HG03159 (cell line): ENCODE data around the gene TBX21.

Experiments used
- ATAC-seq: cut with Tn5 transposase; IDR thresholded peaks from one replicate; pipeline ENCODE4 v1.9.1; 2021; ENCODE audit warnings: mild to moderate bottlenecking, moderate library complexity; ENCODE audit not compliant: unreplicated experiment

TBX21 gene

DNA sequence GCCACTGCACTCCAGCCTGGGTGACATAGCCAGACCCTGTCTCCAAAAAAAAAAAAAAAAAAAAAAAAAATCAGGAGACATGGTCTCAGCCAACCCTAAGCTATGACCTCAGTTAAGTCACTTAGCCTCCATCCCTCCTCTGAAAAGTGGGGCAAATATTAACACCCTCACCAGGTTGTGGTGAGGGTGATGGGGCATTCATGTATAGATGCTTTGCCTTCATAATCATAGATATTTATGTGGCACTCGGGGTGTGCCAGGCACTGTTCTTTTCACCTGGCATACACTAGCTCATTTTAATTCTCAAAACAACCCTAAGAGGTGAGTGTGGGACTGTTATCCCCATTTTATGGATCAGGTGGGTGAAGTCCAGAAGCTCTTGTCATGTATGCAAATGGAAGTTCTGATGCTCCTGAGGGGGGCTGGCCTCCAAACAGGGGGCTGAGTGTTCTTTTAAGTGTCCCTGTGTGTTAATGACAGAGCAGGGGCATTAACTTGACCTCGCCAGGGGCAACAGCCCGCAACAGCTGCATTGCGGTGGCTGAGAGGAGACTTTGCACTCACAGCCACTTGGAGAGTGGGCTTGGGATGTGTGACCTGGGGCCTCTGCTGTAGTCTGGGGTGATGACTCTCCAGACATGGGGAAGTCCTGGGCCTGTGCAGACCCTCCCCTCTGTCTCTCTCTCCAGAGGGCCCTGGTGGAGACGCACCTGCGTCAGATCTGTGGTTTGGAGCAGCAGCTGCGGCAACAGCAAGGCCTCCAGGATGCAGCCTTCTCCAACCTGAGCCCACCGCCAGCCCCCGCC, 34.9 kb upstream of the TBX21 start:
- ATAC-seq, result no peak

GRCh38 chr17:47698749-47699535, 34.1 kb upstream of the TBX21 start:
- no peak for ATAC-seq

- no peak for ATAC-seq
Observed at GRCh38 chr17:47699536-47699840, 33.5 kb upstream of the TBX21 start.

GRCh38 chr17:47700471-47701449, 32.3 kb upstream of the TBX21 start:
- no peak for ATAC-seq

GRCh38 chr17:47701608-47702007, 31.4 kb upstream of the TBX21 start:
- no peak for ATAC-seq

- no peak for ATAC-seq
Observed at GRCh38 chr17:47702391-47702995, 30.5 kb upstream of the TBX21 start.

- no peak for ATAC-seq
Observed at GRCh38 chr17:47703191-47703591, 29.8 kb upstream of the TBX21 start.

GRCh38 chr17:47703671-47704070, 29.4 kb upstream of the TBX21 start:
- no peak for ATAC-seq

- ATAC-seq, result no peak
Observed at GRCh38 chr17:47704116-47704515, 28.9 kb upstream of the TBX21 start.

DNA sequence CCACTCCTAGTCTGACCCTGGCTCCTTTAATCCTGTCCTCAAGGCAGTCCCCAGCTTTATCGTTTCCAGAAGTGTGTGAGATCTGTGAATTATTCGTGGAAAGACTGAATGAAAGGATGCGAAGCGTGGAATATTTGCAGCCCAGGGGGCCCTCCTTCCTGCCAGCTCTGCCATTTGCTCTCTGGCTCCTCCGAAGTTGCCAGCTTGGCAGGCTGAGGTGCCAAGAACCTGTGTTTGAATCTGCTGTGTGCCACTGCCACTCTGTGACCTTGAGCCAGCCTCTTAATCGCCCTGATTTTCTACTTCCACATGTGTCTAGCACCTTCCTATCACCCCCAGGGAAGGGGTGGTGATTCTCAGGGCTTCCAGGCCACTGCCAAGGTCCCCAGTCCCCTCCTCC, 28.3 kb upstream of the TBX21 start:
- no peak for ATAC-seq

GRCh38 chr17:47705536-47706530, 27.2 kb upstream of the TBX21 start:
- ATAC-seq, result no peak

DNA sequence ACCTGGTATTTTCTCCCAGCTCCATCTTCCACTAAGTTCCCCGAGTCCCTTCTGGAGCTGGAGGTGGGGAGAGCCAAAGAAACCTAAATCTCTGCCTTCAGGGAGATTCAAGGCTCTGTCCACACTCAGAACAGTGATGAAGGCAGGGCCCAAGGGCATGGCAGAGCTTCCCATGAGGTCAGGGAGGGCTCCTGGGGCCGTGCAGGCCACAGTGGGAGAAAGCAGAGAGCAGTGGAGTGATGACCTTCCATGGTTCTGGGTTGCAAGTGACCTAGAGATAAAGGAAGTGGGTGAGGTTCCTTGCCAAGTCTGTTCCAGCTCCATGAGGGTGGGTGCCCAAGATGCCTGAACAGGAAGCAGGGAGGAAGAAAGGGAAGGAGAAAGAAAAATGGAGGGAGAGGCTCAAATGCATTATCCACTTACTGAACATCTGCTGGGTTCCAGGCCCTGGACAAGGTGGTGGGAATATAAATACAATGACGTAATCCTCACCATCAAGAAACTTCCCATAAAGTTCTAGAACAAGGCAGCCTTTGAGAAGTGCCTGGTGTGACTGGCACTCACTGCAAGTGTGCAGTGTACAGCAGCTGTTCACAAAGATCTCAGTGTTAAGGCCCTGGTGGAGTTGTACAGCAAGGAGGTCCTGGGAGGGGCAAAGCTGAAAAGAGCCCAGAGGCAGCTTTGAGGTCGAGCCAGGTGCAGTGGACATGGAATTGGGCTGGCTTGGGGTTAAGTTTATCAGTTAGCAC, 25.8 kb upstream of the TBX21 start:
- no peak for ATAC-seq

DNA sequence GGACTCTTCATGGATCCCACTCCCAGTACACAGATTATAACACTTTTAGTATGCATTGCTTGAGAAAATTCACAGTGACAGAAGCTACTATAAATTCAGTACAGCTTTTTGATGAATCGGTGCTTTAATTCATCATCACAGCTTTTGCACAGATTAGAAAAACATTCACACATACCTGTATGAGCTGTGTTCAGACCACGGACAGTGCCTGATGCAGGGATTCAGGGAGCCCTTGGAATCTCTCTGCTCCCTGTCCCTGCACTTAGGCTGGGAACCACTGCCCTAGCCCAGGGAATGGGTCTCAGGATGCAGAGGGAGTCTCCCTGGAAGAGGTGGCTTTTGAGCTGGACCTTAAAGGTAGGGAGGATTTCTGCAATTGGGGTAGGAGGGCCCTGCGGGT, 25.2 kb upstream of the TBX21 start:
- no peak for ATAC-seq

DNA sequence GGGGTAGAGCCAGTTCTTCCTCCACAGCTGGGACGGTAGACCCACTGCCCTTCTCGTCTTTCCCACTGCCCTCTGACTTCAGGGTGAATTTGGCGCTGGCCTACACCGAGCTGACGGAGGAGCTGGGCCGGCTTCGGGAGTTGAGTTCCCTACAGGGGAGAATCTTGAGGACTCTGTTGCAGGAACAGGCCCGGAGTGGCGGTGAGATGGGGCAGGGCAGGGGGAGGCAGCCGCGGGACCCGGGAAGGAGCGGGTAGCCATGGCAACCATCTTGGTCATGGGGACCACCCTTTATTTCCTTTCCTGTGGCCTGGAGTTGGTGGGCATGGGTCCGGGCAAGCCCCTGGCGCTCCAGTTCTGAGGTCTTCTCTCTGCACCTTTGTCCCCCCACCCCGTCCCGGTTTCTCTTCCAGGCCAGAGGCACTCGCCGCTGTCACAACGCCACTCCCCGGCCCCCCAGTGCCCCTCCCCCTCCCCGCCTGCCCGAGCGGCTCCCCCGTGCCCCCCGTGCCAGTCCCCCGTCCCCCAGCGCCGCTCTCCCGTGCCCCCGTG, 24.6 kb upstream of the TBX21 start:
- no peak for ATAC-seq

DNA sequence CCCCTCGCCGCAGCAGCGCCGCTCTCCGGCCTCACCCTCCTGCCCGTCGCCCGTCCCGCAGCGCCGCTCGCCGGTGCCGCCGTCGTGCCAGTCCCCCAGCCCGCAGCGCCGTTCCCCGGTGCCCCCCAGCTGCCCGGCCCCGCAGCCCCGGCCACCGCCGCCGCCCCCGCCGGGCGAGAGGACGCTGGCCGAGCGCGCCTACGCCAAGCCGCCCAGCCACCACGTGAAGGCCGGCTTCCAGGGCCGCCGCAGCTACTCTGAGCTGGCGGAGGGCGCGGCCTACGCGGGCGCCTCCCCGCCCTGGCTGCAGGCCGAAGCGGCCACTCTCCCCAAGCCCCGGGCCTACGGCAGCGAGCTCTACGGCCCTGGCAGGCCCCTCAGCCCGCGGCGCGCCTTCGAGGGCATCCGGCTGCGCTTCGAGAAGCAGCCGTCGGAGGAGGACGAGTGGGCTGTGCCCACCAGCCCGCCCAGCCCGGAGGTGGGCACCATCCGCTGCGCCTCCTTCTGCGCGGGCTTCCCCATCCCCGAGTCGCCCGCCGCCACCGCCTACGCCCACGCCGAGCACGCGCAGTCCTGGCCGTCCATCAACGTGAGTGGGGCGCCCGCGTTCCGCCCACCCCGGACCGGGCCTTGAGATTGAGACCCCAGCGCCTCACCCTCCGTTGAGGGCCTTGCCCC, 24.0 kb upstream of the TBX21 start:
- ATAC-seq, result no peak

GRCh38 chr17:47709594-47709993, 23.4 kb upstream of the TBX21 start:
- ATAC-seq, result no peak

DNA sequence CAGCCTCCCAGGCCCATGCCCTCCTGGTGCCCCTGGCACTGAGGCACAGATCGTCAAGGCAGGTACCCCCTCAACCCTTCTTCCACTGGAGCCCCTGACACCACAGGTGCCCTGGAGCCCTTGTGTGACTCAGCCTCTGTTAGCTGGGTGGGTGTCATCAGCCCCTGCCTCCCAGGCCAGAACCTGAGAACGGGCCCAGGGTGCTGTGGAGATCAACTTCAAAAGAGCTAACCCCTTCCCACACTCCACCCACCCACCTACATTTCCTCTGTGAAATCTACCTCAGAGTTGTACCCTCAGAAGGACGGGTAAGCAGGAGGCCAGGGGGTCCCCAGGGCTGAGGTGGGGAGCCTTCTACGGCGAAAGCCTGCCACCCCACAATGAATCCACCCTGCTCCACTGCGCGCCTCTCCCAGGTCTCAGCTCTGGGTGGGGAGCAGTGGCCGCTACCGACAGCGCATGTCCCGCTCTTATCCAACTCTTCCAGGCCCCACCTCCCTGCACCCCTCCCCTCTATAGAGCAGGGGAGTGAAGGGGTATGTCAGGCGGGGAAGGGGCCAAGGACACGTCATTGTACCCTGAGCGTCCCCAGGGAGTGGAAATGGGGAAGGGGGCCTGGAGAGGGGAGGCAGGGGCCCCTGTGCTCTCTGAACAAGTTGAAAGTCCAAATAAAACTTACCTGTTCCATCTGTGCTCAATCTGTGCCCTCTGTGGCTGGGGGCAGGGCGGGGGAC, 21.5 kb upstream of the TBX21 start:
- no peak for ATAC-seq
